VCaP (cell line): Measurements from ENCODE around the gene NRTN.

ENCODE experiments used
- H3K27ac ChIP-seq: fragments of 450-650 bp; 2 replicates; pipeline ENCODE4 v1.5.1; 2017
- TF ChIP-seq, protein P1 (sequence below): fragments of 450-650 bp; conservative IDR thresholded peaks from 2 replicates; pipeline ENCODE4 v1.5.1; 2017; ENCODE audit warnings: mild to moderate bottlenecking, moderate library complexity

Gene NRTN, protein sequence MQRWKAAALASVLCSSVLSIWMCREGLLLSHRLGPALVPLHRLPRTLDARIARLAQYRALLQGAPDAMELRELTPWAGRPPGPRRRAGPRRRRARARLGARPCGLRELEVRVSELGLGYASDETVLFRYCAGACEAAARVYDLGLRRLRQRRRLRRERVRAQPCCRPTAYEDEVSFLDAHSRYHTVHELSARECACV

DNA sequence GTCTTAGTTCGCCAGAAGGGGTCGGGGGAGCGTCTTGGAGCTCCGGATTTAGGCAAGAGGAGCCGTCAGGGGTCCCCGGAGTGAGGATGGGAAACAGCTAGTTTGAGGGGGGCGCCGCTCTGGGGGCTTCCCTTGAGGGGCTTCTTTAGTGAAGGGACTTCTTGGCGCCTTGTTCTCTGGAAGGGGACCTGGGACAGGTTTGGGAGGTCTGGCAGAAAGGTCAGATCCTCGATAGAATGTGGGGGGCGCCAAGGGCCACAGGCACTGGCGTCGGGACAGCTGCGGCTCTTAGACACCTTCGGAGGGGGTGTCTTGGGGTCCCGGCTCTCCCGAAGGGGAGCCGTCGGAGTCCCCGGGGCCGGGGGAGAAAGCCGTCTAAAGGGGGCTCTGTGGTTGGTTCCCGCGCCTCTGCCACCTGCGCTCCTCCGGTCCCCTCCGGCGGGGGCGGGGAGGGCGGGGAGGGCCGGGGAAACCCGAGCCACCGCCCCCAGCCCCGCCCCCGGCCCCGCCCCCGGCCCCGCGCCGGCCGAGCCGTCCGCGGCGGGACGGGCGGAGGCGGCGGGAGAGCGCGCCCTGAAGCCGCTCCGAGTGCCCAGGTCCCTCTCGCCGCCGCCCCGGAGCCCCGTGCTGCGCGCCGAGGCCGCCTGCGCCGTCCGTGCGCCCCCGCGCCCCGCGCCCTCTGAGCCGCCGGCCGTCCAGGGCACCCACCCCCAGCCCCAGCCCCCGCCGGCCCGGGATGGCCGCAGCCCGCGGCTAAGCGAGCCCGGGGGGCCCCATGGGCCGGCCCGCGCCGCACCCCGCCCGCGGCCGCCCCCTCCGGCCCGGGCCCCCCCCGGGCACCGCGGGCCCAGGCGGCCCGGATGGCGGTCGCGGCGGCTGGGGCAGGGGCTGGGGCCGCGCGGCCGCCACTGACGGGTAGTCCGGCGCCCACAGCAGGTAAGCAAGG is at the start of gene NRTN:
Gene NRTN, plus strand, starts transcription at position 552 of the 946 bp plus-strand sequence. CDS start 19,099 bp downstream, outside the sequence.
- TF ChIP-seq, protein P1, sequence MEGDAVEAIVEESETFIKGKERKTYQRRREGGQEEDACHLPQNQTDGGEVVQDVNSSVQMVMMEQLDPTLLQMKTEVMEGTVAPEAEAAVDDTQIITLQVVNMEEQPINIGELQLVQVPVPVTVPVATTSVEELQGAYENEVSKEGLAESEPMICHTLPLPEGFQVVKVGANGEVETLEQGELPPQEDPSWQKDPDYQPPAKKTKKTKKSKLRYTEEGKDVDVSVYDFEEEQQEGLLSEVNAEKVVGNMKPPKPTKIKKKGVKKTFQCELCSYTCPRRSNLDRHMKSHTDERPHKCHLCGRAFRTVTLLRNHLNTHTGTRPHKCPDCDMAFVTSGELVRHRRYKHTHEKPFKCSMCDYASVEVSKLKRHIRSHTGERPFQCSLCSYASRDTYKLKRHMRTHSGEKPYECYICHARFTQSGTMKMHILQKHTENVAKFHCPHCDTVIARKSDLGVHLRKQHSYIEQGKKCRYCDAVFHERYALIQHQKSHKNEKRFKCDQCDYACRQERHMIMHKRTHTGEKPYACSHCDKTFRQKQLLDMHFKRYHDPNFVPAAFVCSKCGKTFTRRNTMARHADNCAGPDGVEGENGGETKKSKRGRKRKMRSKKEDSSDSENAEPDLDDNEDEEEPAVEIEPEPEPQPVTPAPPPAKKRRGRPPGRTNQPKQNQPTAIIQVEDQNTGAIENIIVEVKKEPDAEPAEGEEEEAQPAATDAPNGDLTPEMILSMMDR, result no peak
- H3K27ac ChIP-seq, result peak within 1 kb of the TSS; percentile 5; the same call in 1 of the 2 replicates

DNA sequence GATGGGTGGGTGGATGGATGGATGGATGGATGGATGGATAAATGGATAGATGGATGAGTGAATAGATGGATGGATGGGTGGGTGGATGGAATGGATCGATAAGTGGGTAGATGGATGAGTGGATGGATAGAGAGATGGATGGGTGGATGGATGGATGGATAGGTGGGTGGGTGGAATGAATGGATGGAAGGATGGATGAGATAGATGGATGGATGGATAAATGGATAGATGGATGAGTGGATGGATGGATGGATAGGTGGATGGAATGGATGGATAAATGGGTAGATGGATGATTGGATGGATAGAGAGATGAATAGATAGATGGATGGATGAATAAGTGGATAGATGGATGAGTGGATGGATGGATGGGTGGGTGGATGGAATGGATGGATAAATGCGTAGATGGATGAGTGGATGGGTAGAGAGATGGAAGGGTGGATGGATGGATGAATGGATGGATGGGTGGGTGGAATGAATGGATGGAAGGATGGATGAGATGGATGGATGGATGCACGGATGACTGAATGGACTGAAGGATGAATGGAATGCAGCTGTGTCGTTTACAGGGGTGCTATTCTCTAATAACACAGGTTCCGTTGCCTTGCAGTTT is 42.2 kb upstream of the NRTN start:
- no peak overlapping the region for H3K27ac ChIP-seq
- TF ChIP-seq, protein P1, result no peak

GRCh38 chr19:5765220-5765619 is 39.6 kb upstream of the NRTN start:
- TF ChIP-seq, protein P1, result no peak

GRCh38 chr19:5767949-5768348 is 36.9 kb upstream of the NRTN start:
- TF ChIP-seq, protein P1, result no peak
- no peak overlapping the region for H3K27ac ChIP-seq

More at GRCh38 chr19:5765220-5765619, 39.6 kb upstream of the NRTN start:
- no peak overlapping the region for H3K27ac ChIP-seq

GRCh38 chr19:5772416-5772815 is 32.5 kb upstream of the NRTN start:
- no peak overlapping the region for H3K27ac ChIP-seq

DNA sequence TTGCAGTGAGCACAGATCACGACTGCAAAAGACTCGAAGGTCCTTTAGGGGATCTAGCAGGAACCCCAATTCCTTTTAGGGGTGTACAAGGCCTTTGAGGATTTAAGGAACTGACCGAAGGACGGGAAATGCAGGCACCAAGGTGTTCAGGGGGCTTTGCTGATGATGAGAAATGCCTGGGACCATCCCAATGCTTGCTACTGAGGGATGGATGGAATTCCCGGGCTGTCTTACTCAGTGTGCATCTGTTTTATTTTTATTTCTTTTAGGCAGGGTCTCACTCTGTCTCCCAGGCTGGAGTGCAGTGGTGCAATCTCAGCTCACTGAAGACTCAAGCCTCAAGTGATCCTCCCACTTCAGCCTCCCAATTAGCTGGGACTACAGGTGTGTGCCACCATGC is 31.6 kb upstream of the NRTN start:
- TF ChIP-seq, protein P1, result no peak
- H3K27ac ChIP-seq, result peak overlapping the region; percentile 14; the same call in 1 of the 2 replicates

More at GRCh38 chr19:5772416-5772815, 32.5 kb upstream of the NRTN start:
- TF ChIP-seq, protein P1, result no peak

DNA sequence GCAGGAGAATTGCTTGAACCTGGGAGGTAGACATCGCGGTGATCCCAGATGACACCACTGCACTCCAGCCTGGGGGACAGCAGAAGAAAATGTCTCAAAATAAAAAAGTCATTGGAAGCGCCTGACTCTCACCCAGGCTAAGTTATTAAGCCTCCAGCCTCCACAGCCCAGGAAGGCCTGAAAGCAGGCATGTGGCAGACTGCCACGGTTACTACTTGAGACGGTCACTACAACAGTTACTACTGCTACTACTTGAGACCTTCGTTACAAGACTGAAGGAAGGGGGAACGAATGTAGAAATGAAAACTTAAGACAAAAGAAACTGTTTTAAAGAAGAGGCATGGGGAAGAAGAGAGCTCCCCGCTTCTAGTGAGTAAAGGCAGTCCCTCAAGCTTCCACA is 29.9 kb upstream of the NRTN start:
- no peak overlapping the region for H3K27ac ChIP-seq
- TF ChIP-seq, protein P1, result no peak
